CD8-positive, alpha-beta memory T cell (primary cell): ENCODE measurements around the gene WDR62. TPM values are rescaled to one million over a fixed set of nuclear protein-coding genes. Genes with fewer than 3 reads are reported as not detected.
"Not testable (repeated sequence)": the region's sequence is repeated elsewhere in the genome, so short reads cannot be mapped to it uniquely, and the experiment has no call there.

Source experiments
- CTCF ChIA-PET: fragments of 350-600 bp; sonication (Branson Sonifier 250); formaldehyde crosslinking; loops from one replicate; lab custom pipeline; 2021; ENCODE audit warnings: antibody characterized with exemption; lab: Charles Lee
- POLR2A ChIA-PET: fragments of 350-600 bp; sonication (Branson Sonifier 250); formaldehyde crosslinking; loops from one replicate; lab custom pipeline; 2021; ENCODE audit warnings: antibody characterized with exemption; lab: Charles Lee
- DNase-seq, 5 donors: peaks; one replicate each; pipeline versions ENCODE4 v3.0.0 to v3.0.0-alpha.2; 2020 to 2022; ENCODE audit warnings: mixed read lengths in 1 of 5
- H3K27ac ChIP-seq: one replicate; pipeline ENCODE4 v1.7.0; 2013; ENCODE audit warnings: low read depth, mild to moderate bottlenecking, low read length, moderate library complexity
- H3K27me3 ChIP-seq: 2 replicates; pipeline ENCODE4 v1.7.0; 2013; ENCODE audit warnings: low read length, mild to moderate bottlenecking; ENCODE audit not compliant: insufficient read depth, poor library complexity, severe bottlenecking
- H3K36me3 ChIP-seq: 2 replicates; pipeline ENCODE4 v1.7.0; 2013; ENCODE audit warnings: mild to moderate bottlenecking, low read length, moderate library complexity; ENCODE audit not compliant: insufficient read depth
- H3K4me1 ChIP-seq: 2 replicates; pipeline ENCODE4 v1.7.0; 2013; ENCODE audit warnings: mild to moderate bottlenecking, low read length, moderate library complexity; ENCODE audit not compliant: insufficient read depth
- H3K4me3 ChIP-seq: 2 replicates; pipeline ENCODE4 v1.7.0; 2013; ENCODE audit warnings: mild to moderate bottlenecking, low read length
- H3K9me3 ChIP-seq: 2 replicates; pipeline ENCODE4 v1.7.0; 2013; ENCODE audit warnings: mild to moderate bottlenecking, low read length
- H3K27ac Mint-ChIP-seq, 8 donors: one replicate each; pipeline ENCODE4 v1.8.0; 2020 to 2021; ENCODE audit warnings: mixed read lengths in 8 of 8, mild to moderate bottlenecking in 6 of 8, inconsistent platforms in 3 of 8, moderate library complexity in 3 of 8
- H3K27me3 Mint-ChIP-seq, 2 donors: one replicate each; pipeline ENCODE4 v1.8.0; 2020 to 2021; ENCODE audit warnings: mixed read lengths in 2 of 2, mild to moderate bottlenecking in 1 of 2, moderate library complexity in 1 of 2
- H3K36me3 Mint-ChIP-seq, 3 donors: one replicate each; pipeline ENCODE4 v1.8.0; 2020 to 2021; ENCODE audit warnings: mixed read lengths in 3 of 3, inconsistent platforms in 1 of 3, mild to moderate bottlenecking in 1 of 3
- H3K4me1 Mint-ChIP-seq, 3 donors: one replicate each; pipeline ENCODE4 v1.8.0; 2020 to 2021; ENCODE audit warnings: mixed read lengths in 3 of 3, inconsistent platforms in 1 of 3, mild to moderate bottlenecking in 1 of 3
- H3K4me3 Mint-ChIP-seq, 7 donors: one replicate each; pipeline ENCODE4 v1.8.0; 2020 to 2021; ENCODE audit warnings: mixed read lengths in 7 of 7, mild to moderate bottlenecking in 6 of 7, moderate library complexity in 4 of 7, inconsistent platforms in 2 of 7
- H3K9me3 Mint-ChIP-seq, 5 donors: one replicate each; pipeline ENCODE4 v1.8.0; 2020 to 2022; ENCODE audit warnings: mixed read lengths in 5 of 5, mild to moderate bottlenecking in 3 of 5, moderate library complexity in 2 of 5, inconsistent platforms in 1 of 5
- polyA plus RNA-seq: library from polyadenylated mRNA; unstranded; fragments of 300-500 nt; fragmentation: Illumina TruSeq; gene quantifications from one replicate; pipeline ENCODE4 v1.2.3, GENCODE V29; 2021
- total RNA-seq, 2 experiments: library from RNA; stranded (reverse); gene quantifications; one replicate each; pipeline ENCODE4 v1.2.3, GENCODE V29; 2021

The WDR62 gene
- total and polyA plus RNA-seq, 3 experiments from 2014 or later = 0.37 to 15.8 (median 15.7) TPM

- Mint-ChIP-seq H3K4me3 (no peak overlapping the region), H3K4me1 (peaks cover 1 to 11% (median 9%) of the 10 kb centered on the region in 3 donors), H3K27me3 (peaks cover 0 to 8% of the 10 kb centered on the region in 2 donors), H3K36me3 (peaks cover 6 to 22% (median 10%) of the 10 kb centered on the region in 3 donors), H3K27ac (peak overlapping the region in 2 of 8 donors; percentile 14 to 87), H3K9me3 (no peaks in the 10 kb centered on the region)
- H3K27me3 ChIP-seq = no peaks in the 10 kb centered on the region
- DNase-seq = no peak
- ChIA-PET POLR2A (interaction anchor here (0.7 kb wide), 1 partner anchor 29 kb away, joined by 5 read pairs; no protein-coding TSS in a partner anchor), CTCF (no interaction called here)
- no peaks in the 10 kb centered on the region for H3K36me3 ChIP-seq
- no peak overlapping the region for H3K27ac ChIP-seq
- no peaks in the 10 kb centered on the region for H3K4me1 ChIP-seq
- no peak overlapping the region for H3K4me3 ChIP-seq
- no peaks in the 10 kb centered on the region for H3K9me3 ChIP-seq
Observed at GRCh38 chr19:36028313-36029041, 26.2 kb upstream of the WDR62 start.

GRCh38 chr19:36030264-36031148 lies 24.2 kb upstream of the WDR62 start:
- ChIA-PET CTCF (interaction anchor here (0.8 kb wide), 1 partner anchor 31 kb away, joined by 3 read pairs; no protein-coding TSS in a partner anchor), POLR2A (no interaction called here)
- peaks cover 12 to 23% (median 17%) of the 10 kb centered on the region in 3 donors for H3K4me1 Mint-ChIP-seq

GRCh38 chr19:36031308-36031707 lies 23.4 kb upstream of the WDR62 start:
- no peaks in the 10 kb centered on the region for H3K9me3 Mint-ChIP-seq
- Histone ChIP-seq H3K27me3 (no peaks in the 10 kb centered on the region), H3K9me3 (no peaks in the 10 kb centered on the region), H3K4me3 (no peak overlapping the region), H3K27ac (no peak overlapping the region), H3K4me1 (peaks cover 15% of the 10 kb centered on the region), H3K36me3 (peaks cover 4% of the 10 kb centered on the region)
- peaks cover 0 to 11% of the 10 kb centered on the region in 2 donors for H3K27me3 Mint-ChIP-seq
- H3K36me3 Mint-ChIP-seq = peaks cover 9 to 32% (median 11%) of the 10 kb centered on the region in 3 donors
- H3K4me1 Mint-ChIP-seq = peaks cover 16 to 31% (median 23%) of the 10 kb centered on the region in 3 donors
- H3K4me3 Mint-ChIP-seq = no peak overlapping the region
- ChIA-PET POLR2A (no interaction called here), CTCF (no interaction called here)
- peak overlapping the region in 2 of 8 donors; percentile 38 to 54 for H3K27ac Mint-ChIP-seq
- DNase-seq = no peak

More at GRCh38 chr19:36030264-36031148, 24.2 kb upstream of the WDR62 start:
- DNase-seq = no peak
- Mint-ChIP-seq H3K9me3 (no peaks in the 10 kb centered on the region), H3K27me3 (peaks cover 0 to 11% of the 10 kb centered on the region in 2 donors), H3K4me3 (no peak overlapping the region), H3K27ac (peak overlapping the region in 1 of 8 donors; percentile 78), H3K36me3 (peaks cover 9 to 32% (median 12%) of the 10 kb centered on the region in 3 donors)
- Histone ChIP-seq H3K27ac (no peak overlapping the region), H3K36me3 (peaks cover 4% of the 10 kb centered on the region), H3K4me3 (no peak overlapping the region), H3K9me3 (no peaks in the 10 kb centered on the region), H3K4me1 (peaks cover 7% of the 10 kb centered on the region), H3K27me3 (no peaks in the 10 kb centered on the region)

DNA sequence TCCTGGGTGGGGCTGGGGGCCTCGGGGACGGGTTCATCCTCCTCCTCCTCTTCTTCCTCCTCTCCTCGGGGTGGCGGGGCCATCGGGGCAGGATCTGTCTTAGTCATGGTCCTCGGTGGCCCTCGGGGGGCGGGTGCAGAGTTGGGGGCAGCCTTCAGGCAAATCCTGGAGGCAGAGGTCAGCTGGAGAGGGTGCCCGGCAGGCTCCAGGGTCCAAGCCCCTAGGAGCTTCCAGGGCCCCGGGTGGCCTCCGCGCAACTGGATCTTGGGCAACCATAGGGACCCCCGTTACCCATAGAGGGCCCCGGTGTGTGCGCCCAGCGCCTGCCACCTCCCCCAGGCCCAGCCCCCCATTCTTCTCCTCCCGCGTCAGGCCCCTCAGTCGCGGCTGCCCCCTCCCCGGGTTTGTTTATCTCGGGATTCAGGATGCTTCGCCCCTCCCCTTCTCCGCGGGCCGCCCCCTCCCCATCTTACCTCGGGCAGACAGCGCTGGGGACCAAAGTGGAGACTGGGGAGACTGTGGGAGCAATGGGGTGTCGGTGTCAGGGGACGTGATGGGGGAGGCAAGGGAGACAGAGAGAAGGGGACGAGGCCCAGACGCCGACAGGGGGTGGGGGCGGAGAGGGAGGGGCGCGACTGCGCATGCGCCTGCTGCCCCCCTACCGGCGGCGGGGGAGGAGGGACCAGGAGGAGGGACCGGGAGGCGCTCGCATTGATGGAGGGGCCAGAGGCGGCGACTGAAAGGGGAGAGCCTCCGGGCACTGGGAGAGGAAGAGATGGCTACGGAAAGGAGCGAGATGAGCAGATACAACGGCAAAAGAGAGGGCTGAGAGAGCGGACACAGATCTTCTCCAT lies 22.2 kb upstream of the WDR62 start, which contains the start of gene CLIP3:
Gene CLIP3 (minus strand): TSS at position 623 of the 854 bp plus-strand sequence. CDS start 516 bp downstream, at position 107.
- Histone ChIP-seq H3K4me3 (no peak within 1 kb of the TSS), H3K36me3 (peaks cover 4% of the 10 kb centered on the region), H3K27ac (no peak within 1 kb of the TSS), H3K9me3 (no peaks in the 10 kb centered on the region), H3K27me3 (no peaks in the 10 kb centered on the region), H3K4me1 (peaks cover 25% of the 10 kb centered on the region)
- peak in 1 of 5 donors; percentile 37 for DNase-seq
- H3K36me3 Mint-ChIP-seq = peaks cover 9 to 33% (median 11%) of the 10 kb centered on the region in 3 donors
- ChIA-PET POLR2A (no interaction called here), CTCF (no interaction called here)
- peak within 1 kb of the TSS in 3 of 8 donors; percentile 33 to 79 (median 54) for H3K27ac Mint-ChIP-seq
- H3K4me3 Mint-ChIP-seq = peak within 1 kb of the TSS in 5 of 7 donors; percentile 33 to 78 (median 50)
- peaks cover 0 to 11% of the 10 kb centered on the region in 2 donors for H3K27me3 Mint-ChIP-seq
- H3K9me3 Mint-ChIP-seq = no peaks in the 10 kb centered on the region
- H3K4me1 Mint-ChIP-seq = peaks cover 22 to 37% (median 31%) of the 10 kb centered on the region in 3 donors

DNA sequence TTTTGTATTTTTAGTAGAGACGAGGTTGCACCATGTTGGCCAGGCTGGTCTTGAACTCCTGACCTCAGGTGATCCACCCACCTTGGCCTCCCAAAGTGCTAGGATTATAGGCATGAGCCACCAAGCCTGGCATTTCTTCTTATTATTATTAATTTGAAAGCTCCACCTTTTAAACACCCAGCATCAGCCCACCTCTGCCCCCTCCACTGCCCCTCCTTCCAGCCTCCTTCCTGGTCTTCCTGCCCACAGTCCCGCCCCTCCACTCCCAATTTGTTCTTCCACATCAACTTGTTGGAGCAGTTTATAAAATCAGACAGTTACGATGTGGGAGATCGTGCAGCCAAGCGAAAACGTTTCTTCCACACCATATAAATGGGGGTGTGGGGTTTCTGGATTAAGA lies 14.2 kb upstream of the WDR62 start:
- Histone ChIP-seq H3K27me3 (no peaks in the 10 kb centered on the region), H3K36me3 (no peaks in the 10 kb centered on the region), H3K4me1 (peaks cover 17% of the 10 kb centered on the region), H3K27ac (no peak overlapping the region), H3K4me3 (no peak overlapping the region), H3K9me3 (no peaks in the 10 kb centered on the region)
- Mint-ChIP-seq H3K27me3 (peaks cover 0 to 2% of the 10 kb centered on the region in 2 donors), H3K4me1 (peaks cover 15 to 19% (median 15%) of the 10 kb centered on the region in 3 donors), H3K36me3 (peaks cover 0 to 25% (median 10%) of the 10 kb centered on the region in 3 donors), H3K4me3 (no peak overlapping the region), H3K27ac (peak overlapping the region in 1 of 8 donors; percentile 93), H3K9me3 (no peaks in the 10 kb centered on the region)
- ChIA-PET POLR2A (no interaction called here), CTCF (no interaction called here)
- no peak for DNase-seq

- H3K9me3 ChIP-seq, H3K4me3 ChIP-seq, H3K27me3 ChIP-seq, DNase-seq, CTCF ChIA-PET, H3K27me3 Mint-ChIP-seq, H3K27ac ChIP-seq, H3K9me3 Mint-ChIP-seq, H3K36me3 ChIP-seq, H3K4me3 Mint-ChIP-seq: not testable (repeated sequence)
- Mint-ChIP-seq H3K4me1 (peaks cover 9 to 14% (median 11%) of the 10 kb centered on the region in 3 donors), H3K36me3 (peaks cover 0 to 25% (median 10%) of the 10 kb centered on the region in 3 donors), H3K27ac (peak overlapping the region in 2 of 8 donors; percentile 38 to 44)
- POLR2A ChIA-PET = interaction anchor here (0.6 kb wide), 1 partner anchor 35 kb away, joined by 5 read pairs; no protein-coding TSS in a partner anchor
- peaks cover 11% of the 10 kb centered on the region for H3K4me1 ChIP-seq
Observed at GRCh38 chr19:36041092-36041491, 13.6 kb upstream of the WDR62 start.

DNA sequence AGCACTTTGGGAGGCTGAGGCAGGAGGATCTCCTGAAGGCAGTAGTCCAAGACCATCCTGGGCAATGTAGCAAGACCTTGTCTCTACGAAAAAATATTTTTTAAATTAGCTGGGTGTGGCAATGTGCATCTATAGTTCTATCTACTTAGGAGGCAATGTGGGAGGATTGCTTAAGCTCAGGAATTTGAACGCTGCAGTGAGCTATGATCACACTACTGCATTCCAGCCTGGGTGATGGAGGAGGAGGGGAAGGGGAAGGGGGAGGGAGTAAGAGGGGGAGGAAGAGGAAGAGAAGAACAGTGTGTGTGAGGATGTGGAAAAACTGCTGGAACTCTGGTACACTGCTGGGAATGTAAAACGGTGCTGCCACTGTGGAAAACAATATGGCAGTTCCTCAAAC lies 12.9 kb upstream of the WDR62 start:
- Mint-ChIP-seq H3K27me3 (peaks cover 0 to 4% of the 10 kb centered on the region in 2 donors), H3K36me3 (peaks cover 0 to 31% (median 10%) of the 10 kb centered on the region in 3 donors), H3K27ac (no peak overlapping the region), H3K9me3 (no peaks in the 10 kb centered on the region), H3K4me3 (no peak overlapping the region), H3K4me1 (peaks cover 6 to 12% (median 11%) of the 10 kb centered on the region in 3 donors)
- no peak overlapping the region for H3K4me3 ChIP-seq
- DNase-seq = no peak
- no peak overlapping the region for H3K27ac ChIP-seq
- H3K9me3 ChIP-seq = no peaks in the 10 kb centered on the region
- H3K27me3 ChIP-seq = no peaks in the 10 kb centered on the region
- H3K36me3 ChIP-seq = no peaks in the 10 kb centered on the region
- CTCF ChIA-PET = no interaction called here
- H3K4me1 ChIP-seq = peaks cover 6% of the 10 kb centered on the region
- POLR2A ChIA-PET = no interaction called here
